ENCODE results near the gene TJAP1. TPM values are rescaled to one million over a fixed set of nuclear protein-coding genes. Genes with fewer than 3 reads are reported as not detected.
"Not testable (repeated sequence)": the region's sequence is repeated elsewhere in the genome, so short reads cannot be mapped to it uniquely, and the experiment has no call there.

The TJAP1 gene
- total and polyA plus RNA-seq, 5 experiments from 2014 or later, result 5.1 to 54.7 (median 12.1) TPM

GRCh38 chr6:43520097-43520496 lies 42.7 kb downstream of the TJAP1 start:
- Mint-ChIP-seq H3K27ac (peak overlapping the region in 2 of 10 donors; percentile 29 to 43), H3K4me3 (no peak overlapping the region)
- POLR2A ChIA-PET, result interaction anchor here (2.4 kb wide), 1 partner anchor 10 kb away, joined by 7 read pairs; no protein-coding TSS in a partner anchor

GRCh38 chr6:43521836-43522235 lies 44.5 kb downstream of the TJAP1 start:
- no peak overlapping the region for H3K27ac Mint-ChIP-seq
- ATAC-seq (no peak), DNase-seq (no peak)
- POLR2A ChIA-PET, result interaction anchor here (1.0 kb wide), 1 partner anchor 114 kb away, joined by 3 read pairs; the partner anchor contains the start of gene MAD2L1BP
- H3K36me3 Mint-ChIP-seq, result peaks cover 0 to 23% (median 0%) of the 10 kb centered on the region in 3 donors
- no peaks in the 10 kb centered on the region for H3K27me3 Mint-ChIP-seq
- no peak overlapping the region for H3K4me3 Mint-ChIP-seq
- H3K4me1 Mint-ChIP-seq, result peaks cover 0 to 3% (median 1%) of the 10 kb centered on the region in 4 donors
- no peaks in the 10 kb centered on the region for H3K9me3 Mint-ChIP-seq

More at GRCh38 chr6:43520097-43520496, 42.7 kb downstream of the TJAP1 start:
- ATAC-seq (no peak), DNase-seq (no peak)
- H3K36me3 Mint-ChIP-seq, result peaks cover 0 to 18% (median 5%) of the 10 kb centered on the region in 3 donors
- peaks cover 0 to 10% (median 1%) of the 10 kb centered on the region in 4 donors for H3K4me1 Mint-ChIP-seq
- H3K9me3 Mint-ChIP-seq, result no peaks in the 10 kb centered on the region
- H3K27me3 Mint-ChIP-seq, result no peaks in the 10 kb centered on the region

GRCh38 chr6:43522547-43523261 lies 45.3 kb downstream of the TJAP1 start:
- H3K9me3 Mint-ChIP-seq, result no peaks in the 10 kb centered on the region
- POLR2A ChIA-PET, result interaction anchor here (1.0 kb wide), 1 partner anchor 113 kb away, joined by 3 read pairs; the partner anchor contains the start of gene MAD2L1BP
- no peak overlapping the region for H3K4me3 Mint-ChIP-seq
- peaks cover 0 to 26% (median 0%) of the 10 kb centered on the region in 3 donors for H3K36me3 Mint-ChIP-seq
- ATAC-seq, result peak in 1 of 2 donors; percentile 12
- DNase-seq, result no peak
- no peaks in the 10 kb centered on the region for H3K27me3 Mint-ChIP-seq
- H3K4me1 Mint-ChIP-seq, result peaks cover 0 to 3% (median 1%) of the 10 kb centered on the region in 4 donors
- peak overlapping the region in 2 of 10 donors; percentile 15 to 80 for H3K27ac Mint-ChIP-seq

- peak in 1 of 2 donors; percentile 15 for ATAC-seq
- DNase-seq, result no peak
- H3K4me1 Mint-ChIP-seq, result peaks cover 0 to 3% (median 1%) of the 10 kb centered on the region in 4 donors
- no peaks in the 10 kb centered on the region for H3K27me3 Mint-ChIP-seq
- H3K9me3 Mint-ChIP-seq, result no peaks in the 10 kb centered on the region
- H3K36me3 Mint-ChIP-seq, result peaks cover 0 to 26% (median 0%) of the 10 kb centered on the region in 3 donors
- no peak overlapping the region for H3K4me3 Mint-ChIP-seq
- POLR2A ChIA-PET, result no interaction called here
- peak overlapping the region in 1 of 10 donors; percentile 53 for H3K27ac Mint-ChIP-seq
These were observed 45.9 kb downstream of the TJAP1 start for GRCh38 chr6:43523284-43523683.

- no peaks in the 10 kb centered on the region for H3K27me3 Mint-ChIP-seq
- no peak for DNase-seq
- H3K36me3 Mint-ChIP-seq, result peaks cover 0 to 26% (median 12%) of the 10 kb centered on the region in 3 donors
- no peak overlapping the region for H3K4me3 Mint-ChIP-seq
- peaks cover 0 to 3% (median under 1%) of the 10 kb centered on the region in 4 donors for H3K4me1 Mint-ChIP-seq
- POLR2A ChIA-PET, result no interaction called here
- no peak for ATAC-seq
- peak overlapping the region in 7 of 10 donors; percentile 2 to 86 (median 43) for H3K27ac Mint-ChIP-seq
- no peaks in the 10 kb centered on the region for H3K9me3 Mint-ChIP-seq
These were observed 47.2 kb downstream of the TJAP1 start for GRCh38 chr6:43524483-43524961.

- H3K27ac Mint-ChIP-seq, result peak overlapping the region in 4 of 10 donors; percentile 37 to 78 (median 40)
- ATAC-seq, result no peak
- H3K9me3 Mint-ChIP-seq, result no peaks in the 10 kb centered on the region
- no peak overlapping the region for H3K4me3 Mint-ChIP-seq
- no peak for DNase-seq
- H3K4me1 Mint-ChIP-seq, result no peaks in the 10 kb centered on the region
- POLR2A ChIA-PET, result no interaction called here
- peaks cover 5 to 59% (median 9%) of the 10 kb centered on the region in 3 donors for H3K36me3 Mint-ChIP-seq
- no peaks in the 10 kb centered on the region for H3K27me3 Mint-ChIP-seq
These were observed 54.8 kb downstream of the TJAP1 start for GRCh38 chr6:43532201-43532600.

GRCh38 chr6:43538986-43539385 lies 61.6 kb downstream of the TJAP1 start:
- POLR2A ChIA-PET, ATAC-seq, H3K27ac Mint-ChIP-seq, H3K4me3 Mint-ChIP-seq, H3K27me3 Mint-ChIP-seq, DNase-seq, H3K9me3 Mint-ChIP-seq, H3K4me1 Mint-ChIP-seq: not testable (repeated sequence)
- peaks cover 0 to 65% (median 14%) of the 10 kb centered on the region in 3 donors for H3K36me3 Mint-ChIP-seq

- ATAC-seq, H3K4me3 Mint-ChIP-seq, POLR2A ChIA-PET: not testable (repeated sequence)
These were observed 62.0 kb downstream of the TJAP1 start for GRCh38 chr6:43539409-43539808.

GRCh38 chr6:43540507-43540906 lies 63.1 kb downstream of the TJAP1 start:
- no peak for ATAC-seq
- no peak overlapping the region for H3K4me3 Mint-ChIP-seq
- H3K27ac Mint-ChIP-seq, result no peak overlapping the region
- no peaks in the 10 kb centered on the region for H3K27me3 Mint-ChIP-seq
- POLR2A ChIA-PET, result no interaction called here
- DNase-seq, result no peak
- H3K9me3 Mint-ChIP-seq, result no peaks in the 10 kb centered on the region
- peaks cover 0 to 2% (median under 1%) of the 10 kb centered on the region in 4 donors for H3K4me1 Mint-ChIP-seq
- H3K36me3 Mint-ChIP-seq, result peaks cover 0 to 72% (median 17%) of the 10 kb centered on the region in 3 donors

More at GRCh38 chr6:43539409-43539808, 62.0 kb downstream of the TJAP1 start:
- peaks cover 0 to 70% (median 14%) of the 10 kb centered on the region in 3 donors for H3K36me3 Mint-ChIP-seq
- H3K27ac Mint-ChIP-seq, H3K9me3 Mint-ChIP-seq, DNase-seq, H3K27me3 Mint-ChIP-seq, H3K4me1 Mint-ChIP-seq: not testable (repeated sequence)

- no peak for ATAC-seq
- H3K27ac Mint-ChIP-seq, result peak overlapping the region in 1 of 10 donors; percentile 44
- H3K36me3 Mint-ChIP-seq, result peaks cover 0 to 79% (median 29%) of the 10 kb centered on the region in 3 donors
These were observed 64.6 kb downstream of the TJAP1 start for GRCh38 chr6:43541774-43542471.

GRCh38 chr6:43544461-43544860 lies 67.1 kb downstream of the TJAP1 start:
- Mint-ChIP-seq H3K36me3 (peaks cover 0 to 83% (median 33%) of the 10 kb centered on the region in 3 donors), H3K27me3 (no peaks in the 10 kb centered on the region), H3K4me1 (peaks cover 0 to 2% (median under 1%) of the 10 kb centered on the region in 4 donors), H3K27ac (peak overlapping the region in 1 of 10 donors; percentile 7), H3K9me3 (no peaks in the 10 kb centered on the region), H3K4me3 (no peak overlapping the region)
- DNase-seq (peak in 1 of 10 donors; percentile 15), ATAC-seq (no peak)
- POLR2A ChIA-PET, result no interaction called here

More at GRCh38 chr6:43541774-43542471, 64.6 kb downstream of the TJAP1 start:
- H3K4me1 Mint-ChIP-seq, result peaks cover 0 to 2% (median under 1%) of the 10 kb centered on the region in 4 donors
- no peak for DNase-seq
- POLR2A ChIA-PET, result no interaction called here
- H3K27me3 Mint-ChIP-seq, result no peaks in the 10 kb centered on the region
- no peaks in the 10 kb centered on the region for H3K9me3 Mint-ChIP-seq
- H3K4me3 Mint-ChIP-seq, result no peak overlapping the region

- H3K36me3 Mint-ChIP-seq, result peaks cover 0 to 92% (median 27%) of the 10 kb centered on the region in 3 donors
- peak overlapping the region in 2 of 10 donors; percentile 13 to 75 for H3K27ac Mint-ChIP-seq
- peaks cover 0 to 2% (median under 1%) of the 10 kb centered on the region in 4 donors for H3K4me1 Mint-ChIP-seq
- H3K9me3 Mint-ChIP-seq, result no peaks in the 10 kb centered on the region
- DNase-seq, result no peak
- no peaks in the 10 kb centered on the region for H3K27me3 Mint-ChIP-seq
- H3K4me3 Mint-ChIP-seq, result no peak overlapping the region
- ATAC-seq, result no peak
- POLR2A ChIA-PET, result no interaction called here
These were observed 69.9 kb downstream of the TJAP1 start for GRCh38 chr6:43547222-43547621.

All from naive thymus-derived CD8-positive, alpha-beta T cell (primary cell).